Limb (tissue), 2 donors: ENCODE data around the gene COL18A1.

Experiments
- DNase-seq, 2 donors: peaks; one replicate each; pipeline ENCODE4 v3.0.0-alpha.2; 2016; ENCODE audit errors: extremely low spot score in 2 of 2

Gene COL18A1

GRCh38 chr21:45543710-45544448 is 138.9 kb downstream of the COL18A1 start:
- peak in 1 of 2 donors; percentile 39 for DNase-seq

DNA sequence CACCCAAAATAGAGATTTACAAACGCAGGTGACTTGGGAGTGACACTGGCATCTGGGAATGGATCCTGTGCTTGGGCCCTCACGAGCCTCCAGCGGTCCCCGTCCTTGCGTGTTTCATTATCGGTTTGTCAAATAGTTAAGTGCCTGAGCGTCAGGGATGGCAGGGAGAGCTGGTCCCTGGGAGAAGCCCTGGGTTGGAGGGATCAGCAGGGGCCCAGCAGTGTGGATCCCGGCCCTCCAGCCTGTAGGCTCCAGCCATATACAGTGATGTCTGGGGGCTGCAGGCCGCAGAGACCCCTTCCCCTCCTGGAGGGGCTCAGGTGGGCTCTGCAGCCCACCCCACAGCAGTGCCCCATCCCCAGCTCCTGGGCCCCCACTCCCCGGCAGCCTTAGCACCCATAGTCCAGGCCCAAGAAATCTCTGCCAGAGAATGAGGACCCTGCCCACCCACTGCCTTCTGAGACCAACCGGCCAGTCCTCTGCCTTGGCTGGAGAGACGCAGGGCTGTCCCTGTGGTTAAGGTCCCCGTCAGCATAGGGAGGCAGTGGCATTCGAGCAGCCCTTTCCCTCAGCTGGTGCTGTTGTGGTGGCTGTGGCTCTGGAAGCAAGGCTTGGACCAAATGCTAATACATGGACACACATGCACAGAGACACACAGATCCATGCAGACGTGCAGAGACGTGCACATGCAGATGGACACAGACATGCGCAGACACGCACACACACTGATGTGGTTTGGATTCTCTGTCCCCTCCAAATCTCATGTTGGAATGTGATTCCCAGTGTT is 139.7 kb downstream of the COL18A1 start:
- peak in 1 of 2 donors; percentile 21 for DNase-seq

- DNase-seq = peak in 1 of 2 donors; percentile 17
These were observed 140.2 kb downstream of the COL18A1 start for GRCh38 chr21:45545236-45545570.

GRCh38 chr21:45545691-45546531 is 140.9 kb downstream of the COL18A1 start:
- DNase-seq = peak in 1 of 2 donors; percentile 27

DNA sequence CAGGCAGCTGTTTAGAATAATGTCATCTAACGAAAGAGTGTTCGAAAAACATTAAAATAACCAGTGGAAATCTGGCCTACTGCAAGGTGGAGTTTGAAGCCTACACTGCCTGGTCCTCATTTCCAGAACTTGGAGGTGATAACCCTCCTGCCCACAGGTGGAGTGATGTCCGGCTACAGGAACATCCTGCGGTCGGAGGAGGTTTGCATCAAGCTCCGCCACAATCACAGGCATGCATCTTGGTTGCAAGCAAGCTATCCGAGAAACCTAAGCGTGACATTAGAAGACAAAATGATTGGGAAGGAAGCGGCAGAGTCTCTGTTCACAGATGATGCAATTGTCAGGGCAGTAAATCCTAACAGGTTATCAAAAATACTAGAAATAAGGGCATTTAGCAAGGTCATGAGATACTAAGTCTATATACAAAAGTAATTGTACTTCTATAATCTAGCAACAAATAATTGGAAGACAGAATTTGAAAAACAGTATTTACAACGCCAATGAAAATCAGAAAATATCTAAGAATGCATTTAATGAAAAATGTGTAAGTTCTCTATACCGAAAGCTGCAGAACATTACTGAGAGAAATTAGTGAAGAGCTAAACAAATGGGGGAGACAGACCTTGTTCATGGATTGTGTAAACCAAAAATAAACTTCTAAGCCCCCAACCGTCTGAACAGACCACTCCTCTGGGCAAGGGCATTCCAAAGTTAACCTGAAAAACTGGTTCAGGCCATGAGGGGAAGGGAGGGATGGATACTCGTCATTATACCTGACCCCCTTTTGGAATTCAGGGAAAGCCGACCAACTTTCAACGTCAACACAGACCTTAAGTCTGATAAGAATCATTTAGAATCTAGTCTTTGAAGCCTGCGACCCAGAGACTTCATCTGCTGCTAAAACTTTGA is 141.9 kb downstream of the COL18A1 start:
- DNase-seq = peak in 1 of 2 donors; percentile 5

DNA sequence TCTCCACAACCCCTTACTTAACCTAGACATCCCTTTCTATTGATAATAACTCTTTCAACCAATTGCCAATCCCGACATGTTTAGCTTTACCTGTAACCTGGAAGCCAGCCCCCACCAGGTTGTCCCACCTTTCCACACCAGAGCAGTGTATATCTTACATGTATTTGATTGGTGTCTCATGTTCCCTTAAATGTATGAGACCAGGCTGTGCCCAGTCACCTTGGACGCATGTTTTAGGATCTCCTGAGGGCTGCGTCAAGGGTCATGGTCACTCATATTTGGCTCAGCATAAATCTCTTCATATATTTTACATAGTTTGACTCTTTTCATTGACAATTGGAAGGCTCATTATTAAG is 142.6 kb downstream of the COL18A1 start:
- peak in 1 of 2 donors; percentile 5 for DNase-seq

GRCh38 chr21:45548711-45549491 is 143.9 kb downstream of the COL18A1 start:
- peak in 1 of 2 donors; percentile 21 for DNase-seq

- peak in 1 of 2 donors; percentile 32 for DNase-seq
These were observed 144.9 kb downstream of the COL18A1 start for GRCh38 chr21:45549626-45550463.

- peak in 1 of 2 donors; percentile 44 for DNase-seq
These were observed 145.7 kb downstream of the COL18A1 start for GRCh38 chr21:45550522-45551210.

- DNase-seq = peak in 1 of 2 donors; percentile 4
These were observed 146.4 kb downstream of the COL18A1 start for GRCh38 chr21:45551316-45551715.

GRCh38 chr21:45551783-45552695 is 147.1 kb downstream of the COL18A1 start:
- peak in 1 of 2 donors; percentile 32 for DNase-seq

- DNase-seq = peak in 1 of 2 donors; percentile 35
These were observed 147.9 kb downstream of the COL18A1 start for GRCh38 chr21:45552696-45553391.

GRCh38 chr21:45554477-45555175 is 149.7 kb downstream of the COL18A1 start:
- peak; percentile 67 to 95 for DNase-seq

DNA sequence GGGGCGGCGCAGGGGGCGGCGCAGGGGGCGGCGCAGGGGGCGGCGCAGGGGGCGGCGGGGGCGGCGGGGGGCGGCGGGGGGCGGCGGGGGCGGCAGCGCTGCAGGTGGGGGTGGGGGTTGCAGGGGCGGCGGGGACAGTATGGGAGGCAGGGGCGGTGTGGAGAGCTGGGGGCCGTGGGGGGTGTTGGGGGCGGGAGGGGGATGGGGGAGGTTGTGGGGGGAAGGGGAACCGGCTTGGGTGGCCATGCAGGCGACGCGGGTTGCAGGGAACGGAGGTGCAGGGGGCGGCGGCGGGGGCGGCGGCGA is 150.2 kb downstream of the COL18A1 start:
- no peak for DNase-seq

DNA sequence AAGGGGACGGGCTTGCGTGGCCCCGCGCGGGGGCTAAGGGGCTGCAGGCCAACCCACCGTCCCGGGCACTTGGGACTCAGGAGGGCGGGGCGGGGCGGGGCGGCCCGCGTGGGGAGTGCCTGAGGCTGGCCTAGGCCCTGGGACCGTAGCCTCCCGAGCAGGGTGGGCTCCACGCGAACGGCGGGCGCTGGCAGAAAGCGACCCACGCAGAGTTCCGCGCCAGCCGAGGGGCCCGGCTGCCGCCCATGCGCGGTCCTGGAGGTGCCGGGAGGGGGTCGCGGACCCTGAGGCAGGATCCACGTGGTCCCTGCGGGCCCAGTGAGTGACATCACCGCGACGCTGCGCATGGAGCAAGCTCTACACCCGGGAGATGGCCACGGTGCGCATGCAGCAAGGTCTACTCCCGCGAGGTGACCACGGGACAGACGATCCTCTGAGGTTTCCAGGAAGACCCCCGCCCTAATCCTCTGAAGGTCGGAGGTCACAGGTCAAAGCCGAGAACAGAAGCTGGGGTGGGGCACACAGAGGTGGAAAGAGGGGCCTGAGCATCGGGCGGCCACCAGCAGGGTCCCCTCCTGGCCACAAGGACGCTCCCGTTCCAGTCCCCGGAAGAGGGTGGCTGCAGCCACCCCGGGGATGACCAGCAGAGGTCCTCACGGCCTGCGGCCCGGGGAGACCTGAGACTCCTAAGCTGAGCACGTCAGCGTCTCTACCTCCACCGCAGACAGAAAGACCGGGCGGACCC is 150.8 kb downstream of the COL18A1 start:
- peak; percentile 41 to 91 for DNase-seq

GRCh38 chr21:45556302-45556644 is 151.3 kb downstream of the COL18A1 start:
- no peak for DNase-seq
